MCF 10A (cell line): ENCODE data around the gene ATG2A. TPM values are rescaled to one million over a fixed set of nuclear protein-coding genes. Genes with fewer than 3 reads are reported as not detected.

Experiments
- BruUV-seq: library from RNA; stranded (reverse); fragments of 400-500 nt; replicated peaks from 2 replicates; lab custom pipeline; 2021; lab: Mats Ljungman, UMichigan
- CTCF ChIA-PET: fragments of 300-600 bp; sonication (Branson Sonifier 250); formaldehyde crosslinking; extraction: SDS; loops from one replicate; lab custom pipeline; 2021; ENCODE audit warnings: antibody characterized with exemption, inconsistent platforms; lab: Yijun Ruan, JAX
- POLR2A ChIA-PET: fragments of 300-600, 350-650 bp; sonication (Branson Sonifier 250); formaldehyde crosslinking; extraction: SDS; loops from one replicate; lab custom pipeline; 2020; ENCODE audit warnings: antibody characterized with exemption, inconsistent platforms; lab: Yijun Ruan, JAX
- DNase-seq: peaks from one replicate; pipeline ENCODE4 v3.0.0-alpha.2; 2018; ENCODE audit not compliant: unreplicated experiment
- H3K27ac Mint-ChIP-seq: one replicate; pipeline ENCODE4 v1.8.0; 2022; ENCODE audit warnings: mild to moderate bottlenecking, low read depth, mixed read lengths; ENCODE audit not compliant: unreplicated experiment
- H3K27me3 Mint-ChIP-seq: one replicate; pipeline ENCODE4 v1.8.0; 2022; ENCODE audit warnings: mixed read lengths; ENCODE audit not compliant: insufficient read depth, unreplicated experiment
- H3K36me3 Mint-ChIP-seq: one replicate; pipeline ENCODE4 v1.8.0; 2022; ENCODE audit warnings: mild to moderate bottlenecking, moderate library complexity, mixed read lengths; ENCODE audit not compliant: insufficient read depth, unreplicated experiment
- H3K4me1 Mint-ChIP-seq: one replicate; pipeline ENCODE4 v1.8.0; 2022; ENCODE audit warnings: mixed read lengths; ENCODE audit not compliant: insufficient read depth, unreplicated experiment
- H3K4me3 Mint-ChIP-seq: one replicate; pipeline ENCODE4 v1.8.0; 2022; ENCODE audit warnings: mild to moderate bottlenecking, moderate library complexity, mixed read lengths; ENCODE audit not compliant: unreplicated experiment
- H3K9me3 Mint-ChIP-seq: one replicate; pipeline ENCODE4 v1.8.0; 2022; ENCODE audit warnings: mixed read lengths; ENCODE audit not compliant: unreplicated experiment
- intact Hi-C: fragments of 100-400 bp; cut with micrococcal nuclease; formaldehyde crosslinking; loops from 2 replicates; pipeline ENCODE4 v1.14.1; 2022
- total RNA-seq: library from RNA; stranded (reverse); gene quantifications from 2 replicates; pipeline ENCODE4 v1.2.3, GENCODE V29; 2022
- TF ChIP-seq, protein P1 (sequence below): fragments of 200-600 bp; IDR thresholded peaks from one replicate; pipeline ENCODE4 v1.8.0; 2022; ENCODE audit warnings: antibody characterized with exemption, mild to moderate bottlenecking; ENCODE audit not compliant: unreplicated experiment

Gene ATG2A
- total RNA-seq, 1 experiment from 2014 or later = 28.7 TPM

DNA sequence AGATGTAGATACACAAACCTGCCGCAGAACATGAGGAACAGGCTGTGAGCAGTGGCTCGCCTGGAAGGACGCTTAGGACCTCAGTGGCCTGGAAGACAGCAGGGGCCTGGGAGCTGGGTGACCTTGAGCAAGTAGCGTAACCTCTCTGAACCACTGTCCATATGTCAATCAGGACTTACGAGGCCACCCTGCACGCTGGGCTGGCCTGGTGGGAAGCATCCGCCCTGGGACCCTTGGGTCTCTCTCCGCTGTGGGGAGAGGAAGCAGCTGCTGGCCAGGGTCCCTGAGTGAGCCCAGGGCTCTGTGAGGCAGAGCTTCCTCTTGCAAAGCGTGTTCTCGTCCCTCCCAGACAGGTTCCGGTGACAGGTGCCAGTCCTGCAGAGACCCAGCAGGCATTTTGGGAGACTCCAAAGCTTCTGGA lies 24.6 kb downstream of the ATG2A start:
- Mint-ChIP-seq H3K27me3 (no peaks in the 10 kb centered on the region), H3K4me1 (no peaks in the 10 kb centered on the region), H3K36me3 (no peaks in the 10 kb centered on the region), H3K9me3 (no peaks in the 10 kb centered on the region), H3K4me3 (no peak overlapping the region), H3K27ac (peak overlapping the region; percentile 20)
- CTCF ChIA-PET = interaction anchor here (0.6 to 7.1 kb wide), 4 partner anchors 13 to 116 kb away, joined by 4 to 93 read pairs (median 11); partner anchors contain the start of gene ATG2A
- POLR2A ChIA-PET = no interaction called here
- intact Hi-C loops = no loop called here
- TF ChIP-seq, protein P1, sequence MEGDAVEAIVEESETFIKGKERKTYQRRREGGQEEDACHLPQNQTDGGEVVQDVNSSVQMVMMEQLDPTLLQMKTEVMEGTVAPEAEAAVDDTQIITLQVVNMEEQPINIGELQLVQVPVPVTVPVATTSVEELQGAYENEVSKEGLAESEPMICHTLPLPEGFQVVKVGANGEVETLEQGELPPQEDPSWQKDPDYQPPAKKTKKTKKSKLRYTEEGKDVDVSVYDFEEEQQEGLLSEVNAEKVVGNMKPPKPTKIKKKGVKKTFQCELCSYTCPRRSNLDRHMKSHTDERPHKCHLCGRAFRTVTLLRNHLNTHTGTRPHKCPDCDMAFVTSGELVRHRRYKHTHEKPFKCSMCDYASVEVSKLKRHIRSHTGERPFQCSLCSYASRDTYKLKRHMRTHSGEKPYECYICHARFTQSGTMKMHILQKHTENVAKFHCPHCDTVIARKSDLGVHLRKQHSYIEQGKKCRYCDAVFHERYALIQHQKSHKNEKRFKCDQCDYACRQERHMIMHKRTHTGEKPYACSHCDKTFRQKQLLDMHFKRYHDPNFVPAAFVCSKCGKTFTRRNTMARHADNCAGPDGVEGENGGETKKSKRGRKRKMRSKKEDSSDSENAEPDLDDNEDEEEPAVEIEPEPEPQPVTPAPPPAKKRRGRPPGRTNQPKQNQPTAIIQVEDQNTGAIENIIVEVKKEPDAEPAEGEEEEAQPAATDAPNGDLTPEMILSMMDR = no peak
- no TSS peak for BruUV-seq
- DNase-seq = no peak

- no peaks in the 10 kb centered on the region for H3K4me1 Mint-ChIP-seq
- H3K4me3 Mint-ChIP-seq = no peak overlapping the region
- H3K36me3 Mint-ChIP-seq = no peaks in the 10 kb centered on the region
- TF ChIP-seq, protein P1 = no peak
- H3K9me3 Mint-ChIP-seq = no peaks in the 10 kb centered on the region
- no peaks in the 10 kb centered on the region for H3K27me3 Mint-ChIP-seq
- DNase-seq = no peak
- no TSS peak for BruUV-seq
- ChIA-PET CTCF (interaction anchor here (0.7 to 7.1 kb wide), 5 partner anchors 14 to 44 kb away, joined by 3 to 93 read pairs (median 3); partner anchors contain the start of gene ATG2A), POLR2A (no interaction called here)
- peak overlapping the region; percentile 20 for H3K27ac Mint-ChIP-seq
- intact Hi-C loops = no loop called here
Observed at GRCh38 chr11:64891880-64892279, 25.1 kb downstream of the ATG2A start.

GRCh38 chr11:64891215-64891848 lies 25.7 kb downstream of the ATG2A start:
- Mint-ChIP-seq H3K27ac (no peak overlapping the region), H3K27me3 (no peaks in the 10 kb centered on the region), H3K4me1 (peaks cover under 1% of the 10 kb centered on the region), H3K9me3 (no peaks in the 10 kb centered on the region), H3K4me3 (no peak overlapping the region), H3K36me3 (no peaks in the 10 kb centered on the region)
- DNase-seq = no peak
- CTCF ChIA-PET = interaction anchor here (0.6 to 19.1 kb wide), 8 partner anchors 14 to 122 kb away, joined by 3 to 286 read pairs (median 3); partner anchors contain the start of gene CDC42BPG
- TF ChIP-seq, protein P1 = no peak
- intact Hi-C loops = no loop called here
- BruUV-seq = no TSS peak
- POLR2A ChIA-PET = interaction anchor here (0.6 kb wide), 1 partner anchor 149 kb away, joined by 3 read pairs; the partner anchor contains the start of gene SAC3D1

DNA sequence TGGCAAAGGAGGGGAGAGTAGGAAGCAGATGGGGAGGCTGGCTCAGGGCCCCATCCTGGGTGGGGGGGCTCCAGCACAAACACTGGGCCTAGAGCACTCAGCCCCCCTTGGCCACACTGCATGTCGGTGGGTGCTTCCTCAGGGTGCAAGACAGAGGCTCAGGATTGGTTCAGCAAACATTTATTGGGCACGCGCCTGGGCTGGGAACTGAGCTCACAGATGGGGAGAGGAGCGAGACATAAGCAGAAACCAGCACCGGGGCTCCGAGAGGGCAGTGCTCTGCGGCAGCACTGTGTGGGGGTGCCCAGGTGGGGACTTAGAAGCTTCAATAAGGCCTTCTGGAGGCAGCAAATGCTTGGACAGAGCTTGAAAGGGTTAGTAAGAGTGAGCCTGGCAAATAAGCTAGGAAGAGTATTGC lies 26.5 kb downstream of the ATG2A start:
- CTCF ChIA-PET = interaction anchor here (0.6 to 19.1 kb wide), 7 partner anchors 13 to 227 kb away, joined by 3 to 286 read pairs (median 3); partner anchors contain the start of gene CDC42BPG
- intact Hi-C loops = no loop called here
- peaks cover 9% of the 10 kb centered on the region for H3K4me1 Mint-ChIP-seq

More for the DNA sequence above, 26.5 kb downstream of the ATG2A start:
- no peak overlapping the region for H3K4me3 Mint-ChIP-seq
- H3K9me3 Mint-ChIP-seq = no peaks in the 10 kb centered on the region
- no peak overlapping the region for H3K27ac Mint-ChIP-seq
- POLR2A ChIA-PET = interaction anchor here (0.6 kb wide), 1 partner anchor 150 kb away, joined by 3 read pairs; the partner anchor contains the start of gene SAC3D1
- DNase-seq = no peak
- TF ChIP-seq, protein P1 = no peak
- BruUV-seq = no TSS peak
- H3K36me3 Mint-ChIP-seq = no peaks in the 10 kb centered on the region
- H3K27me3 Mint-ChIP-seq = no peaks in the 10 kb centered on the region
